ENCODE measurements around the gene C19orf47.

The C19orf47 gene

DNA sequence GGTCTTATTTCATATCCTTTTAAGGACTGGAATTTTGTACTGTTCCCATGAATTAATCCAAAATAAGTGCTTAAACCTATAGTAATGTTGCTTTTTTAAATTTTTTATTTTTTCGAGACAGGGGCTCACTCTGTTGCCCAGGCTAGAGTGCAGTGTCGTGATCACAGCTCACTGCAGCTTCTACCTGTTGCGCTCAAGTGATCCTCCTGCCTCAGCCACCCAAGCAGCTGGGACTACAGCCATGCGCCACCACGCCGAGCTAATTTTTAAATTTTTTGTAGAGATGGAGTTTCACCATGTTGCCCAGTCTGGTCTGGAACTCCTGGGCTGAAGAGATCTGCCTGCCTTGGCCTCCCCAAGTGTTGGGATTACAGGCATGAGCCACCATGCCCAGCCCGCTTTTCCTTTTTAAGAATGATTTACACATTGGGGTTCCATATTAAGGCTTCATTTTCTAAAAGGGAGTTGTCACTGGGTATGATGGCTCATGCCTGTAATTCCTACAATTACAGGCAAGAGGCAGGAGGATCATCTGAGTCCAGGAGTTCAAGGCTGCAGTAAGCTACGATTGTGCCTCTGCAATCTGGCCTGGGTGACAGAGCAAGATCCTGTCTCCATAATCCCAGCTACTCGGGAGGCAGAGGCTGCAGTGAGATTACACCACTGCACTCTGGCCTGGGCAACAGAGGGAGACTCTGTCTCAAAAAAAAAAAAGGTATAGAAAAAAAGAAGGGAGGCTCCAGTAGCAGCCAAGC is 34.8 kb downstream of the C19orf47 start:
- DNase-seq, result no peak

DNA sequence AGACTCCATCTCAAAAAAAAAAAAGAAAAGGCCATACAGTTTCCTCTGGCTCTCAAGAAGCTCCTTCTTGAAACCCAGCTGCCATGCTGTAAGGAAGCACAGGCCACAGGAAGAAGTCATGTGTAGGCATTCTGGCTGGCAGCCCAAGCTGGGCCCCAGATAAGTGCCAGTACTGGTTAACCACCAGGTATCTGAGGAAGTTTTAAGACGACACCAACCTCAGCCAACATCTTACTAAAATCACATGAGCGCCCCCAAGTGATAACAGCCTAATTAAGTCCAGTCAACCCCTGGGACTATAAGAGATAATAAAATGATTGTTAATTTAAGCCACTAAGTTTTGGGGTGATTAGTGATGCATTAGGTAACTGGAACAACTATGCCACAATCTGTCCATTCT is 35.7 kb downstream of the C19orf47 start:
- DNase-seq, result peak; percentile 6

DNA sequence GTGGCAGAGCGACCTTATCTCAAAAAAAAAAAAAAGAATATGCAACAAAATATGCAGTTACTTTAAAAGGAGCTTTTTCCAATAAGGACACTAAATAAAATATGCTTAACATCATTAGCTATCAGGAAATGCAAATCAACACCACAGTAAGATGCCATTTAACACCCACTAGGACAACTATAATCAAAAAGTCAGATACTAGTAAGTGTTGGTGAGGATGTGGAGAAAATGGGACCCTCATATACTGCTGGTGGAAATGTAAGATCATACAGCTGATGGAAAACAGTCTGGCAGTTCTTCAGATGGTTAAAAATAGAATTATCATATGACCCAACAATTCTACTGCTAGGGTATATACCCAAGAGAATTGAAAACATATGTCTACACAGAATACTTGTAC is 38.5 kb downstream of the C19orf47 start:
- no peak for DNase-seq

DNA sequence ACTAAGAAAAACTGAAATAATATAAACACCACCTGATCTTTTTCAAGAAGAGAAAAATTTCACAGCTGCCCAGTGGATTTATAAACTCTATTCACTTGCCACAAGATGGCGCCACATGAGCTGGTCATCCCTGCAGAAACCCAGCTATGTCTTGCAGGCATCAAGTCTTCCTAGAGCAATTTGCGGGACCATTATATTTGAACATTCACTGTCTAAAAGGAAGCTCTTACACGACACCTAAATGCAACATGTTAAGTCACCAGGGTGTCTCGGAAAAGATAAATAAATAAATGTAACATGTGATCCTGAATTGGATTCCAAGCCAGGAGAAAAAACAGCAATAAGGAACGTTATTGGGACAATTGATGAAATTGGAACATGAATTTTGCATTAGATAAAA is 42.8 kb downstream of the C19orf47 start:
- DNase-seq, result peak; percentile 82

DNA sequence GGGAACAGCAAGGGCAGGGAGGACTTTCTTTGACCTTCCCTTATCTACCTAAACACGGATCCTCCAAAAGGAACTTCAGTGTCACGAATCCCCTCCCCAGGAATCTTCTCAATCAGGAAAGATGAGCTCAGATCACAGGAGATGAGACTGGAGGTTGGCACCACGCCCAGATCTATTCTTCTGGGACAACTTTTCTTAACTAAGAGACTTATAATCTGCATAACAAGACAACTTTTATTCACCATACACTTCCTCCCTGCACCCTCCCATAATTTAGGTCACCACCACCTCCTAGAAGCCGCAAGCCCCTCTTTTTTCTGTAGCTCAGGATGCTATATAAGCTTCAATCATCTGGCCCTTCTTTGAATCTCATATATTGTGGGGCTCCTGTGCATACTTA is 43.9 kb downstream of the C19orf47 start:
- DNase-seq, result no peak

DNA sequence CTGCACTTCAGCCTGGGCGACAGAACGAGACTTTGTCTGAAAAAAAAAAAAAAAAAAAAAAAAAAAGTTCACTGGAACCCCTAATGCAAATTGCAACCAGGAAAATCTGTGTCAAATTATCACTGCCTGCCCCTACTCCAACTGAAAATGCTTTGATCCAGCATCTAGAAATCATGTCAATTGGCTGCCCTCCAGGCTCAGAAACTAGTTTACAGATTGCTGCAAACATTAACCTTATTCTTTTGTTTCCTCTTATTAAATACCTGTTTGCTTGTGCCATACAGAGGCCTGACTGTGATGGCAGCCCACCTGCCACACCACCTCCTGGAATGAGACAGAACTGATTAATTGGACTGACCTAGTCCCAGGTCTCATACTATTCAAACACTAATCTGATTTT is 44.4 kb downstream of the C19orf47 start:
- DNase-seq, result no peak

DNA sequence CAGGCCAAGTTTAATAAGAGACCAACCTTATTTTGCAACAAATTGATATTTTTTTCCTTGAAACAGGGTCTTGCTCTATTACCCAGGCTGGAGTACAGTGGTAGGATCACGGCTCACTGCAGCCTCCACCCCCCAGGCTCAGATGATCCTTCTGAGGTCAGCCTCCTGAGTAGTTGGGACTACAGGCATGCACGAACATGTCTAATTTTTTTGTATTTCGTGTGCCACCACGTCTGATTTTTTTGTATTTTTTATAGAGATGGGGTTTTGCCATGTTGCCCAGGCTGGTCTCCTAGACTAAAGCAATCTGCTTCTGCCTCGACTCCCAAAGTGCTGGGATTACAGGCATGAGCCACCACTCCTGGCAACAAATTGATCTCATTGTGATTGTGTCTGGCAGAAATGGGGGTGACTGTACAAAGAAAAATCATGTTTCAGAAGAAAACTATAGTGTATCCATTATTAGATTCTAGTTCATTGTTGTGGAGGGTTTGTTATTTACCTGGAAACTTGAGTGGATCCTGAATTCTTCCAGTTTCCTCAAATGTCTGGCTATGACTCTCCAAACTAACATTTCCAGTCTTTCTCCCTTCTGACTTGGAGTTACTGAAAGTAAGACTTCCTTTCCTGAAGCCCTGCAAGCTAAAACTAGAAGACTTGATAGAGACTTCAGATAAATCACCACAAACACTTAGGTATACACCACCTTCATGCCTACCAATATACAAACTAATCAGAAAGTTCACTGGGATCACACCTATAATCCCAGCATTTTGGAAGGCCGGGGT is 45.8 kb downstream of the C19orf47 start:
- no peak for DNase-seq

DNA sequence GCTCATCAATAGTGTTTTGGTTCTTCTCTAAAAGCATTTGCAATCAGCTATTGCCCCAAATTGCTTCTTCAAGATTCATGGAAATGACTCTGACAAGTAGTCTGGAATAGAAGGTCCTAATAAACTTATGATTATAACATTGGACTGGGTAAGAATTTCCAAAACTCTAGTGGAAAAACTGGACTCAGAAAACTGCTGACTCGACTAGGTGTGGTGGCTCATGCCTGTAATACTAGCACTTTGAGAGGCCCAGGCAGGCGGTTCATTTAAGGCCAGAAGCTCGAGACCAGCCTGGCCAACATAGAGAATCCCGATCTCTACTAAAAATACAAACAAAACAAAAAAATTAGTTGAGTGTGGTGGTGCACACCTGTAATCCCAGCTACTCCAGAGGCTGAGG is 47.5 kb downstream of the C19orf47 start:
- DNase-seq, result no peak

DNA sequence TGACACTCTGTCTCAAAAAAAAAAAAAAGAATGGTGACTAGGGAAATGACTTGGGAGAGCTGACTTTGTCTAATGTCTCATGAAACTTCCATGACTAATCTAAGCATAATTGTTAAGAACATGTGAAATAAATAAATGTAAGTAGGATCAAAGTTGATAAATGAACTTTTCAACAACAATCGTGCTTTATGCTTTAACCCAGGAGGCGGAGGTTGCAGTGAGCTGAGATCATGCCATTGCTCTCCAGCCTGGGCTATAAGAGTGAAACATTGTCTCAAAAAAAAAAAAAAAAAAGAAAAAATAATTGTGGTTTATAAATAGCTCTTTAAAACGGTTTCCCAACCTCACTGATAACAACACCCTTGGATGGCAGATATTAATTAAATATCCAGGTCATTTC is 50.2 kb downstream of the C19orf47 start:
- DNase-seq, result no peak

DNA sequence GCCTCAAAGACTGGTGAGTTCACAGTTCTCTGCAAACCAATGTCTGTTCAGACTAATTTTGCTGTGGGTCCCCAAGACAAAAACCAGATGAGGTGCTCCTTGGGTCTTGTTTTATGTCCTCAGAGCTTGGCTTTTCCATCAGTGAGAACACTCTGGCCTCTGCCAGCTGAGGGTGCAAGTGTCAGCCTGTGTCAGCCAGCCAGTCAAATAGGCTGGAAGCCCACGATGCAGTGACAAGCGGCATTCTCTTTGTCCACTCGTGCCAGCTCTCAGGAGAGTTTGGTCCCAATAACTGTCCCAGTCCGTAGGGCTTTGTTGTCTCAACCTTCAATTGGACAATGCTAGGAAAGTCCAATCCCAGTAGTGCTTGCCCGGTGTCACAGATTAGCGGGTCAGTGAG is 53.6 kb downstream of the C19orf47 start:
- no peak for DNase-seq

DNA sequence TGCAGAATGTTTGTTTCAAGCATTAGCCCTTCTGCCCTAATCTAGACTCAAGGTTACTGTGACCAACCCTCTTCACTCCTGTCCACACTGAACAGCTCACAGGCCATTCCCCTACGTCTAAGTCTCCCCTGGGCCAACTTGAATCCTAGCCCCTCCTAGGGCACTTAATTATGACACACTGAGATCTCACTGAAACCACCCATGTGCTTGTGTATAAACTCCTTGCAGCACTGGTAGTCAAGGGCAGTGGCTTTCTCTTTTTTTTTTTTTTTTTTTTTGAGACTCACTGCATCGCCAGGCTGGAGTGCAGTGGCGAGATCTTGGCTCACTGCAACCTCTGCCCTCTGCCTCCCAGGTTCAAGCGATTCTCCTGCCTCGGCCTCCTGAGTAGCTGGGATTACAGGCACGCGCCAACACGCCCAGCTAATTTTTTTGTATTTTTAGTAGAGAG is 61.2 kb downstream of the C19orf47 start:
- no peak for DNase-seq

DNA sequence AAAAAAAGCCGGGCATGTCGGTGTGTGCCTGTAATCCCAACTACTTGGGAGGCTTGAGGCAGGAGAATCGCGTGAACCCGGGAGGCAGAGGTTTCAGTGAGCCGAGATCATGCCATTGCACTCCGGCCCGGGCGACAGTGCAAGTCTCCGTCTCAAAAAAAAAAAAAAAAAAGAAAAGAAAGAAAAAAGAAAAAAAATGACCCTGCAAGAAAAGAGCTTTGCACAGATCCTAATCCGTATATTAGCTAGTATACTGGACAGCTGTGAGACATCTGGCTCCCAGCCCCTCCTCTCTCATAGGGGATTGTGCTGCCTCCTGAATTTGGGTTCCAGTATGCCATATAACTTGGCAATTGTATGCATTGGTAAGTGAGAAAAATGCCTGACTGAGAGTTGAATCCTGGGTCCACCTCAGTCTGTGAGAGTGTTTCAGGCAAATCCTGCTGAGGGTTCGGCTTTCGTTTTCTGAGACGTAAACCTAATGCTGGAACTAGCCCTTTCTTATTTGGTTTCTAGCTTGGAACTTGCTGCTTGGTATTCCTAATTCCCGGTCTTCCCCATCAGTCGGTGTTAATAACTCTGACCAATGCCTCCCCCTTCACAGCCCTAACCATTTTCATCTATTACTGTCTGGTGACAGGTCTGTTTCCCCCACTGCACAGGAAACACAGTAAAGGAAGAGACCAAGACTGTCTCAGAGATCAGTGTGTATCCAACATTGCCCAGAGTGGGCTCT is 61.8 kb downstream of the C19orf47 start:
- no peak for DNase-seq

DNA sequence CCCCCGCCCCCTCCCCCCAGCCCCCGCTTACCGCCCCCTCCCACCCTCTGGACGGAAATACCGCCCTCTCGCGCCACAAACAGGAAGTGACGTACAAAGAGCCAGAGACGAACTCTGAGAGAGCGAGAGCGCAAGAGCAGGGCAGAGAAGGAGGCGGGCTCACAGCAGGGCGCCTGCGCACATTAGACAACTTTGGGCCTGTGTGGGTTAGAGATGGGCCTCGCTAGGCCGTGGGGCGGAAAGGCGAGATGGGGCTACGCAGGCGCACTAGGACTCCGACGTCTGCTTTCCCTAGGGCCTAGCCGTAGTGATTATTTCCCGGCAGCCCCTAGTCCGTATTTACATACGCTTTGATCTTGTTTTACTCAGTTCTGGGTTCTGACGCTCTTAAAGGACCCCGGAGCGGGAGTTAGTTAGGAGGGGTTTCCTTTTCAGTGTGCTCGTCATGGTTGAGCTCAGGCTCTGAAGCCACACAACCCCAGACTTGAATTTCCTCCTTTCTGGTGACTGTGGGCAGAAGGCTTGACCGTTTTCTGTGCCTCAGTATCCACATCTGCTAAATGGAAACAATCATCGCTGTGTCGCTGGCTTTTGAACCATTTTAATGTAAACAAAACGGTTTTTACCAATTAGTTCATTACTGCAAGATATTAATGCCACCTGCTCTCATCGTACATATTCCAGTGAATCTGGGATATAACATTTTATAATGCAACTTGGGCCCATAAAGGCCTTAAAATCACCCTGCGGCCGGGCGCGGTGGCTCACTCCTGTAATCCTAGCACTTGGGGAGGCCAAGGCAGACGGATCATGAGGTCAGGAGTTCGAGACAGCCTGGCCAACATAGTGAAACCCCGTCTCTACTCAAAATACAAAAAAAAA is 62.6 kb downstream of the C19orf47 start:
- peak; percentile 99 for DNase-seq

DNA sequence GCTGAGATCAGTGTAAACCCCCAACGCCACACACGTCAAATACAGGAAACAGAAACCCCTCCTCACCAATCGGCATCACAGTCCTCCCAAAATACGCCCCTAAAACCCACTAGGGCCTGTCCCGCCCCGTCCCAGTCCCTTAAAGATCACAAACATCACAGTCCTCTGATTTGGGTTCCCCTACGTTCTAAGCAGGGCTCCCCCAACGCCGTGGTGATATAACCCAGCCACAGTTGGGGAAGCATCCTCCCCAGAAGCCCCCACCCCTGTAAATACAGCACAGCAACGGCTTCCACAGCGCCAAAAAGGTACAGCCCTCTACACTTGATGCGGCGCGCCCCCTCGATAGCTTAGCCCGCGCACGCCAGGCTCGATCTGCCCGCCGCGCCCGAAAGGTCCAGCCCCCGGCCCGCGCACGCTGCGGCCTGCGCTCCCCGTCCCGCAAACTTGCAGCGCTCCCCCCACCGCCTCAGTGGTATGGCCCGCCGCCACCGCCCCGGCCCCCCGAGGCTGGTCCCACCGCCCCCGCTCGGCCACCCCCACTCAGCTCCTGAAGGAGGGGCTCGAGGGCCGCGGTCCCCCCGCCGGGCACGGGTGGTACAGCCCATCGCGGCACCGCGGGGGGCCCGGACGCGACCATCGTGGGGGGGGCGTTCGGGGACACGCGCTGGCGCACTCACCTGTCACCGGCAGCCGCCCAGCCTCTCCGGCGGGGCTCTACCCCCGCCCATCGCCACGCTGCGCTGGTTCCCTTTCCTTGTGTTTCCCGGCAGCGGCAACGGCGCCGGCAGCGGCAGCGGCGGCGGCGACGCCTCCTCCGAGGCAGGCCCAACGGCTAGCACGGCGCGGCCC is 63.5 kb downstream of the C19orf47 start, which contains the start of gene AKT2:
TSS of gene AKT2 (minus strand) at position 845 of the 852 bp plus-strand sequence. CDS start 20,078 bp downstream, outside the sequence.
- peak; percentile 52 for DNase-seq

DNA sequence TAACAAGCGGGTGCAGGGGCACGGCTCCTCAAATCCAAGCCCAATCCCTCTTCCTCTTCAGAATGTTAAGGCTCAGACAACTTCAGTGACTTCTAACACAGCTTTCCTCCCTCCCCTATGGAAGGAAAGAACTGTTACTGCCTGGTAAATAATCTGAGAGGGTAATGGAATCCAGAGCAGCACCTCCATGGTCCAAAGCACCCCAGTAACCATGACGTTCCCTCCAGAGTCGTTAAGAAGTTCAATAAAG is 64.0 kb downstream of the C19orf47 start:
- no peak for DNase-seq

DNA sequence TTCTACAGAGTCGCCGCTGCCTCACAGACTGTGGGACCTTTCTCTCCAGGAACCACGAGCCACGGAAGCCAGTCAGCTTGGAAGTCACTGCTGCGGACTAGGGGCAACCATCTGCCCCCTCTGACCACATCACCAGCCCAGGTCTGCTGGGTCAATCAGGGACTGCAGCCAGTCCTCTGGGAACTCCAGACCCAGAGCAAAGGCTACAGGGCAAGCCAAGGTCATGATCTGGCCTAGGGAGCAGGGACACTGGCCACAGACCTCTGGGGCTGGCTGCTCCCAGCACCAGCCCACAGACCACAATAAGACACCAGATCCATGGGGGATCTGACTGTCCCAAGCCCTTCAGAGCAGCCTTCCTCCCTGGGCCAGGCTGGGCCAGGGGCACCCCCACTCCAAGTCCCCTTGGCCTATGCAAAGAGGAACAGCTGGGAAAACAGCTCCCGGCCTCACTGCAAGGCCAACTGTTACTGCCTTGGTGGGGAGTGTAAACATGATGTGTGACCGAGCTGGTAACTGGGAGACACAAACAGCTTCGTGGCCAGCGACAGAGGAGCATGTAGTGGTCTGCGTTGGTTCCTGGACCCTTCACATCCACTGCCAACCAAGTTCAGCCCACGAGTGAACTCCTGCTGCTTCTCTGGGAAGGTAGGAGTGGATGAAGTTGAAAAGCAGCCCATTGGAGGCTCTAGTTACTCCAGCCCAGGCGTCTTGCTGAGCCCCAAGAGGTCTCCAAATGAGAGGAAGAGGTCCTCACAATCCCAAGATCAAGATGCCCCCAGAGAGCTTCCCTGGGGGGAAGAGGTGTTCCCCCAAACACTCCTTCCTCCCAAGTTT is 64.6 kb downstream of the C19orf47 start:
- DNase-seq, result no peak

DNA sequence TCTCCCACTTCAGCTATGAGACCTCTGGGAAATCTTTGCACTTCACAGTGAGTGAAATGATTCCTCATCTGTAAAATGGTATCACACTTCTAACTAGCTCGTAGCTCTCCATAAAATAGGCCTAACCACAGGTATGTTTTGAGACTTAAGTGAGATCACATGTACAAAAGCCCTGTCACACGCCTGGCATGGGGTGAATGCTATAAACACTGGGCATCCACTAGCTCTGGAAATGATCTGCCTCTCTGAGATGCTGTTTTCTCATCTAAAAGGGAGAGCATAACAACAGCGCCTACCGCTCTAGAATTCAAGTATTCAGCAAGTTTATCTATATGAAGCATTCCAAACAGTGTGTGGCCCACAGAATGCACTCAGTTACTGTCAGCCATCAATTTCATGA is 65.3 kb downstream of the C19orf47 start:
- peak; percentile 16 for DNase-seq

DNA sequence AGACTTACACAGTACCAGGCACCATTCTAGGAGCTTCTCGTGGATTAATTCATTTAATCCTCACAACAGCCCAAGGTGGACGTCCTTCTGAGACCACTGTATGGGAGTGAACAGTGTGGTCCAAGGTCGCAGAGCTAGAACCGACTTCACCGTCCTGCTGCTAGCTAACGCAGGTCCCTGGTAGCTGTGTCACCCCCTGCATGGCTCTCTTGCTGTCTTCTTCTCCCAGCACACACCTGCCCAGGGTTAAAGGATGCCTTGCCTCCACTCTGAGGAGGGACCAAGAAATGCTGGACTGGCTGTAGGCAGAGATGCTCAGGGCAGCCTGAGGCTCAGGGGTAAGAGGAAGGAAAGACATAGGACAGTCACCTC is 66.0 kb downstream of the C19orf47 start:
- DNase-seq, result no peak

DNA sequence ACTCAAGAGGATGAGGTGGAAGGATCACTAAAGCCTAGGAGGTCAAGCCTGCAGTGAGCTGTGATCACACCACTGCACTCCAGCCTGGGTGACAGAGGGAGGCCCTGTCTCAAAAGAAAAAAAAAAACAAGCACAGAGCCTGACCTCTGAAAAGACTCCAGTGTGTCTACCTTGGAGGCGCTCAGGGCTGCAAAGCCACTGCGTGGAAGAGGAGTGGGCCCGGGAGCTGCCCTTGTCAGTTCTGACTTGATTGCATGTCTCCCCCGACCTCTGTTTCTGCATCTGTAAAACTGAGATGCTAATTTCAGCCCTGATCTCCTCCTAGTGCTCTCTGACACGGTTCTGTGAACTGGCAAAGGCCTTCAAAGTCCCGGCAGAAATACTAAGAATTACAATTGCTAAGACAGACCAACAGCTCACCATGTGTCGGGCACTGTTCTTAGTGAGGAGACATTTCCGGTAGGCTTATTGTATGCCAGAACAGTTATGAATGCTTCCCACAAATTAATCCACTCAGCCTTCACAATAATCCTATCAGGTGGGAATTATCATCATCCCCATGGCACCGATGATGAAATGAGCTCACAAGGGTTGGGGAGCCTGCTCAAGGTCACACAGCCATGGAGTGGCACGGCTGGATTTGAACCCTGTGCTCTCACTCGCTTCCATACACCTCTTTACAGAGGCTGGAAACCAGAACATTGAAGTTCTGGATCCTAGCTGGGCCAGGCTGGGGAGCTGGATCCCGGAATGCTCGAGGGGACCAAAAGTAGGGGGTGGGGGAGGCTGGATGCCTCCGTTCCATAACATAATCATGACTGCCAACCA is 66.6 kb downstream of the C19orf47 start:
- no peak for DNase-seq

DNA sequence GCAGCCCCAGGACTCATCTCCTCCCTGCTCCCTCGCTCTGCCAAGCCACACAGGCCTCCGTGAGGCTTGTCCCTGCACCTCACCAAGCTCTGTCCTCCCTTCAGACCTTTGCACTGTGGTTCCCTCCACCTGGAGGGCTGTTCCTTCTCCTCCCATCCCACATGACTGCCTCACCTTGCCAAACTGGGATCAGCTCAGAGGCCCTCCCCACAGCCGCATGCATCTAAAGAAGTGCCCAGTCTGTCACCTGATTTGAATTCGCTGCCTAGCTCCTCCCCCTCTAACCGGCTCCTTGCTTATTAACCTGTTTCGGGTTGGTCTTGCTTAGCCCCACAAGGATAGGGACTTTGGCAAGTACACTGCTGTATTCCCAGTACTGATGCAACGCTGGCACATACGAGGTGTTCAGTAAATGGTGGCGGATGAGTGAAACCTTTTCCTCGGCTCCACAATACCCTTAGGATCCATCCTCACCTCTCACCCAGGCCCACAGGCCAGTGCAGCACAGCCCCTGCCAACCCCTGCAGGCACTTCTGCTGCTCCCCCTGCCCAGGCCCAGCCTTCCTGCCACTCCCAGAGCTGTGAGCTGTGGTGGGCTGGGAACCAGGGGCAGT is 67.5 kb downstream of the C19orf47 start:
- no peak for DNase-seq

Measured in activated CD4-positive, alpha-beta T cell treated with anti-CD3 and anti-CD28 coated beads, Interleukin-2, Interleukin-6, amounts not matched to agents 100 ng/mL and 50 ng/mL, durations not matched to agents 16 hours and 8 hours (primary cell).